Measurements from ENCODE around the gene DNMT1.

DNA sequence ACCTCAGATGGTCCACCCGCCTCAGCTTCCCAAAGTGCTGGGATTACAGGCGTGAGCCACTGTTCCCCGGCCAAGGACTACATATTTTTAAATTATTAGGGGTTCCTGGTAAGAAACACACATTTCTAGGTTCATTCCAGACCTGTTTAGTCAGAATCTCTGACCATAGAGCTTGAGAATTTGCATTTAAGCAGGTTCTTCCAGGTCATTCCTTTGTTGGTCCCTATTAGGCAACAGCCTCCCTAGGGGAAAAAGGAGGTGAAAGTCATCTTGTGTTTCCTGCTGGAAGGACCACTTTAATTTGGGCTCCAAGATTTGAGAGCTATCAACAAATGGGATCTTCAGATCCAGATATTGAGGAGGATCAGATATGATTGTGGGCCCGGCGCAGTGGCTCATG is 20.0 kb upstream of the DNMT1 start:
- no peak for TF ChIP-seq MXD4 (CRISPR knock-in tag; IDR thresholded peaks at IDR 0.05; ENCODE audit: borderline replicate concordance)
- TF ChIP-seq, protein P1, sequence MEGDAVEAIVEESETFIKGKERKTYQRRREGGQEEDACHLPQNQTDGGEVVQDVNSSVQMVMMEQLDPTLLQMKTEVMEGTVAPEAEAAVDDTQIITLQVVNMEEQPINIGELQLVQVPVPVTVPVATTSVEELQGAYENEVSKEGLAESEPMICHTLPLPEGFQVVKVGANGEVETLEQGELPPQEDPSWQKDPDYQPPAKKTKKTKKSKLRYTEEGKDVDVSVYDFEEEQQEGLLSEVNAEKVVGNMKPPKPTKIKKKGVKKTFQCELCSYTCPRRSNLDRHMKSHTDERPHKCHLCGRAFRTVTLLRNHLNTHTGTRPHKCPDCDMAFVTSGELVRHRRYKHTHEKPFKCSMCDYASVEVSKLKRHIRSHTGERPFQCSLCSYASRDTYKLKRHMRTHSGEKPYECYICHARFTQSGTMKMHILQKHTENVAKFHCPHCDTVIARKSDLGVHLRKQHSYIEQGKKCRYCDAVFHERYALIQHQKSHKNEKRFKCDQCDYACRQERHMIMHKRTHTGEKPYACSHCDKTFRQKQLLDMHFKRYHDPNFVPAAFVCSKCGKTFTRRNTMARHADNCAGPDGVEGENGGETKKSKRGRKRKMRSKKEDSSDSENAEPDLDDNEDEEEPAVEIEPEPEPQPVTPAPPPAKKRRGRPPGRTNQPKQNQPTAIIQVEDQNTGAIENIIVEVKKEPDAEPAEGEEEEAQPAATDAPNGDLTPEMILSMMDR (IDR thresholded peaks at IDR 0.05): no peak
- TF ChIP-seq FOXJ3 (CRISPR knock-in tag; IDR thresholded peaks at IDR 0.05; ENCODE audit: borderline replicate concordance): no peak
- TF ChIP-seq, protein P2, sequence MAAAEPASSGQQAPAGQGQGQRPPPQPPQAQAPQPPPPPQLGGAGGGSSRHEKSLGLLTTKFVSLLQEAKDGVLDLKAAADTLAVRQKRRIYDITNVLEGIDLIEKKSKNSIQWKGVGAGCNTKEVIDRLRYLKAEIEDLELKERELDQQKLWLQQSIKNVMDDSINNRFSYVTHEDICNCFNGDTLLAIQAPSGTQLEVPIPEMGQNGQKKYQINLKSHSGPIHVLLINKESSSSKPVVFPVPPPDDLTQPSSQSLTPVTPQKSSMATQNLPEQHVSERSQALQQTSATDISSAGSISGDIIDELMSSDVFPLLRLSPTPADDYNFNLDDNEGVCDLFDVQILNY (CRISPR knock-in tag; IDR thresholded peaks at IDR 0.05): no peak
- TF ChIP-seq, protein P3, sequence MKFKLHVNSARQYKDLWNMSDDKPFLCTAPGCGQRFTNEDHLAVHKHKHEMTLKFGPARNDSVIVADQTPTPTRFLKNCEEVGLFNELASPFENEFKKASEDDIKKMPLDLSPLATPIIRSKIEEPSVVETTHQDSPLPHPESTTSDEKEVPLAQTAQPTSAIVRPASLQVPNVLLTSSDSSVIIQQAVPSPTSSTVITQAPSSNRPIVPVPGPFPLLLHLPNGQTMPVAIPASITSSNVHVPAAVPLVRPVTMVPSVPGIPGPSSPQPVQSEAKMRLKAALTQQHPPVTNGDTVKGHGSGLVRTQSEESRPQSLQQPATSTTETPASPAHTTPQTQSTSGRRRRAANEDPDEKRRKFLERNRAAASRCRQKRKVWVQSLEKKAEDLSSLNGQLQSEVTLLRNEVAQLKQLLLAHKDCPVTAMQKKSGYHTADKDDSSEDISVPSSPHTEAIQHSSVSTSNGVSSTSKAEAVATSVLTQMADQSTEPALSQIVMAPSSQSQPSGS (CRISPR knock-in tag; IDR thresholded peaks at IDR 0.05; ENCODE audit: borderline replicate concordance, low read depth): no peak
- no peak for TF ChIP-seq TEAD4 (CRISPR knock-in tag; IDR thresholded peaks at IDR 0.05)
- TF ChIP-seq, protein P4, sequence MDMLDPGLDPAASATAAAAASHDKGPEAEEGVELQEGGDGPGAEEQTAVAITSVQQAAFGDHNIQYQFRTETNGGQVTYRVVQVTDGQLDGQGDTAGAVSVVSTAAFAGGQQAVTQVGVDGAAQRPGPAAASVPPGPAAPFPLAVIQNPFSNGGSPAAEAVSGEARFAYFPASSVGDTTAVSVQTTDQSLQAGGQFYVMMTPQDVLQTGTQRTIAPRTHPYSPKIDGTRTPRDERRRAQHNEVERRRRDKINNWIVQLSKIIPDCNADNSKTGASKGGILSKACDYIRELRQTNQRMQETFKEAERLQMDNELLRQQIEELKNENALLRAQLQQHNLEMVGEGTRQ (CRISPR knock-in tag; IDR thresholded peaks at IDR 0.05): no peak
- TF ChIP-seq TCF7 (CRISPR knock-in tag; IDR thresholded peaks at IDR 0.05; ENCODE audit: low read depth): no peak
- TF ChIP-seq, protein P5, sequence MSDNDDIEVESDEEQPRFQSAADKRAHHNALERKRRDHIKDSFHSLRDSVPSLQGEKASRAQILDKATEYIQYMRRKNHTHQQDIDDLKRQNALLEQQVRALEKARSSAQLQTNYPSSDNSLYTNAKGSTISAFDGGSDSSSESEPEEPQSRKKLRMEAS (CRISPR knock-in tag; IDR thresholded peaks at IDR 0.05): no peak
- TF ChIP-seq ETV6 (CRISPR knock-in tag; IDR thresholded peaks at IDR 0.05): no peak
- TF ChIP-seq ESRRA (CRISPR knock-in tag; IDR thresholded peaks at IDR 0.05; ENCODE audit: borderline replicate concordance): no peak
- no peak for TF ChIP-seq CREB1 (CRISPR knock-in tag; IDR thresholded peaks at IDR 0.05)
- TF ChIP-seq NR3C1 (CRISPR knock-in tag; conservative IDR thresholded peaks at IDR 0.05; ENCODE audit: low read depth): no peak
- TF ChIP-seq, protein P6, sequence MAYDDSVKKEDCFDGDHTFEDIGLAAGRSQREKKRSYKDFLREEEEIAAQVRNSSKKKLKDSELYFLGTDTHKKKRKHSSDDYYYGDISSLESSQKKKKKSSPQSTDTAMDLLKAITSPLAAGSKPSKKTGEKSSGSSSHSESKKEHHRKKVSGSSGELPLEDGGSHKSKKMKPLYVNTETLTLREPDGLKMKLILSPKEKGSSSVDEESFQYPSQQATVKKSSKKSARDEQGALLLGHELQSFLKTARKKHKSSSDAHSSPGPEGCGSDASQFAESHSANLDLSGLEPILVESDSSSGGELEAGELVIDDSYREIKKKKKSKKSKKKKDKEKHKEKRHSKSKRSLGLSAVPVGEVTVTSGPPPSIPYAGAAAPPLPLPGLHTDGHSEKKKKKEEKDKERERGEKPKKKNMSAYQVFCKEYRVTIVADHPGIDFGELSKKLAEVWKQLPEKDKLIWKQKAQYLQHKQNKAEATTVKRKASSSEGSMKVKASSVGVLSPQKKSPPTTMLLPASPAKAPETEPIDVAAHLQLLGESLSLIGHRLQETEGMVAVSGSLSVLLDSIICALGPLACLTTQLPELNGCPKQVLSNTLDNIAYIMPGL (CRISPR knock-in tag; IDR thresholded peaks at IDR 0.05): no peak

Measured in WTC11 (cell line).